NT2/D1 (cell line): ENCODE data around the gene SYCP2L.

Source experiments
- SUZ12 ChIP-seq: IDR thresholded peaks from 2 replicates; pipeline ENCODE4 v1.6.1; 2011; ENCODE audit not compliant: insufficient read length, insufficient read depth; ENCODE audit errors: extremely low read depth
- YY1 ChIP-seq: IDR thresholded peaks from 2 replicates; pipeline ENCODE4 v1.6.1; 2011; ENCODE audit not compliant: insufficient read length, insufficient read depth
- ZNF274 ChIP-seq: IDR thresholded peaks from 2 replicates; pipeline ENCODE4 v1.6.1; 2011; ENCODE audit warnings: mild to moderate bottlenecking, low read depth, low read length

GRCh38 chr6:10960171-10960570, 73.3 kb downstream of the SYCP2L start:
- TF ChIP-seq ZNF274 (no peak), YY1 (no peak), SUZ12 (no peak)
